H9 (cell line): ENCODE data around the gene CDC123. TPM values are rescaled to one million over a fixed set of nuclear protein-coding genes. Genes with fewer than 3 reads are reported as not detected.

Experiments
- DNase-seq: peaks from one replicate; pipeline ENCODE4 v3.0.0-alpha.2; 2017
- H2AFZ ChIP-seq: one replicate; pipeline ENCODE4 v1.6.1; 2013; ENCODE audit warnings: mild to moderate bottlenecking, low read length, control low read depth, moderate library complexity
- H2AK5ac ChIP-seq: 2 replicates; pipeline ENCODE4 v1.6.1; 2013; ENCODE audit warnings: low read length, control low read depth, mixed read lengths; ENCODE audit not compliant: insufficient read length
- H2BK120ac ChIP-seq: one replicate; pipeline ENCODE4 v1.6.1; 2013; ENCODE audit warnings: low read depth, mild to moderate bottlenecking, low read length, control low read depth, inconsistent platforms; ENCODE audit not compliant: poor library complexity, severe bottlenecking
- H2BK12ac ChIP-seq: 2 replicates; pipeline ENCODE4 v1.6.1; 2013; ENCODE audit warnings: low read length, control low read depth, mixed read lengths, low read depth; ENCODE audit not compliant: insufficient read length
- H2BK15ac ChIP-seq: 2 replicates; pipeline ENCODE4 v1.6.1; 2013; ENCODE audit warnings: low read depth, low read length, control low read depth
- H2BK20ac ChIP-seq: one replicate; pipeline ENCODE4 v1.6.1; 2013; ENCODE audit warnings: low read depth, mild to moderate bottlenecking, low read length, control low read depth, inconsistent platforms; ENCODE audit not compliant: poor library complexity, severe bottlenecking
- H2BK5ac ChIP-seq: 2 replicates; pipeline ENCODE4 v1.6.1; 2013; ENCODE audit warnings: low read length, control low read depth, mixed read lengths; ENCODE audit not compliant: insufficient read length
- H3K14ac ChIP-seq: 2 replicates; pipeline ENCODE4 v1.6.1; 2013; ENCODE audit warnings: low read length, control low read depth; ENCODE audit not compliant: insufficient read depth
- H3K18ac ChIP-seq: 2 replicates; pipeline ENCODE4 v1.6.1; 2013; ENCODE audit warnings: low read depth, mild to moderate bottlenecking, mixed read lengths, low read length, control low read depth; ENCODE audit not compliant: insufficient read length
- H3K23ac ChIP-seq: 2 replicates; pipeline ENCODE4 v1.6.1; 2013; ENCODE audit warnings: low read length, control low read depth, mixed read lengths, low read depth; ENCODE audit not compliant: insufficient read length
- H3K23me2 ChIP-seq: 2 replicates; pipeline ENCODE4 v1.6.1; 2013; ENCODE audit warnings: low read depth, mild to moderate bottlenecking, mixed read lengths, low read length, control low read depth; ENCODE audit not compliant: insufficient read length, poor library complexity, severe bottlenecking
- H3K27ac ChIP-seq: 2 replicates; pipeline ENCODE4 v1.5.1; 2013; ENCODE audit warnings: low read length, control low read depth, mixed read lengths, low read depth; ENCODE audit not compliant: insufficient read length
- H3K27me3 ChIP-seq: 2 replicates; pipeline ENCODE4 v1.6.1; 2013; ENCODE audit warnings: low read length, control low read depth, inconsistent platforms; ENCODE audit not compliant: insufficient read depth
- H3K4ac ChIP-seq: 2 replicates; pipeline ENCODE4 v1.6.1; 2013; ENCODE audit warnings: low read depth, mild to moderate bottlenecking, control low read depth, inconsistent platforms, low read length, moderate library complexity
- H3K4me1 ChIP-seq: 2 replicates; pipeline ENCODE4 v1.6.1; 2013; ENCODE audit warnings: low read length, control low read depth, inconsistent platforms; ENCODE audit not compliant: insufficient read depth
- H3K4me2 ChIP-seq: 2 replicates; pipeline ENCODE4 v1.6.1; 2013; ENCODE audit warnings: low read length, control low read depth, mixed read lengths; ENCODE audit not compliant: insufficient read length, insufficient read depth
- H3K56ac ChIP-seq: 2 replicates; pipeline ENCODE4 v1.6.1; 2013; ENCODE audit warnings: low read depth, mild to moderate bottlenecking, mixed read lengths, low read length, control low read depth; ENCODE audit not compliant: insufficient read length
- H3K79me1 ChIP-seq: 2 replicates; pipeline ENCODE4 v1.6.1; 2013; ENCODE audit warnings: low read depth, mild to moderate bottlenecking, moderate library complexity, low read length, control low read depth, inconsistent platforms; ENCODE audit not compliant: insufficient read depth, poor library complexity, severe bottlenecking
- H3K79me2 ChIP-seq: 2 replicates; pipeline ENCODE4 v1.6.1; 2013; ENCODE audit warnings: low read length, control low read depth, inconsistent platforms; ENCODE audit not compliant: insufficient read depth
- H3K9ac ChIP-seq: 2 replicates; pipeline ENCODE4 v1.6.1; 2013; ENCODE audit warnings: low read length, control low read depth, mixed read lengths; ENCODE audit not compliant: insufficient read length; ENCODE audit errors: extremely low read depth
- H3K9me3 ChIP-seq: one replicate; pipeline ENCODE4 v1.6.1; 2013; ENCODE audit warnings: low read depth, low read length, inconsistent platforms; ENCODE audit not compliant: control insufficient read depth
- H3T11ph ChIP-seq: one replicate; pipeline ENCODE4 v1.6.1; 2013; ENCODE audit warnings: mild to moderate bottlenecking, low read length, control low read depth, inconsistent platforms
- H4K20me1 ChIP-seq: one replicate; pipeline ENCODE4 v1.6.1; 2013; ENCODE audit not compliant: control insufficient read depth, insufficient read length, insufficient read depth
- H4K5ac ChIP-seq: 2 replicates; pipeline ENCODE4 v1.6.1; 2013; ENCODE audit warnings: low read depth, mild to moderate bottlenecking, mixed read lengths, low read length, control low read depth; ENCODE audit not compliant: insufficient read length
- H4K8ac ChIP-seq: replicated peaks from 2 replicates; pipeline ENCODE4 v1.6.1; 2013; ENCODE audit warnings: low read length, control low read depth, mixed read lengths, low read depth; ENCODE audit not compliant: insufficient read length
- H4K91ac ChIP-seq: 2 replicates; pipeline ENCODE4 v1.6.1; 2013; ENCODE audit warnings: low read depth, mild to moderate bottlenecking, moderate library complexity, mixed read lengths, low read length, control low read depth; ENCODE audit not compliant: insufficient read length
- H3K27ac Mint-ChIP-seq, 3 experiments: 2 replicates in 2 of 3; 3 replicates in 1 of 3; pipeline ENCODE4 v1.8.0; 2020 to 2021; ENCODE audit warnings: mixed read lengths in 3 of 3, mild to moderate bottlenecking in 1 of 3, moderate library complexity in 1 of 3
- H3K27me3 Mint-ChIP-seq: 2 replicates; pipeline ENCODE4 v1.8.0; 2021; ENCODE audit warnings: low read depth, mild to moderate bottlenecking, moderate library complexity, mixed read lengths
- H3K36me3 Mint-ChIP-seq, 3 experiments: 2 replicates in 2 of 3; 3 replicates in 1 of 3; pipeline ENCODE4 v1.8.0; 2020 to 2021; ENCODE audit warnings: low read depth in 3 of 3, mixed read lengths in 3 of 3; ENCODE audit not compliant: insufficient read depth in 1 of 3
- H3K4me1 Mint-ChIP-seq, 2 experiments: 2 replicates each; pipeline ENCODE4 v1.8.0; 2020; ENCODE audit warnings: mixed read lengths in 2 of 2
- H3K4me3 Mint-ChIP-seq, 2 experiments: 2 replicates in 1 of 2; 3 replicates in 1 of 2; pipeline ENCODE4 v1.8.0; 2020 to 2021; ENCODE audit warnings: mild to moderate bottlenecking in 2 of 2, mixed read lengths in 2 of 2, moderate library complexity in 1 of 2
- H3K9me3 Mint-ChIP-seq, 2 experiments: 2 replicates in 1 of 2; 3 replicates in 1 of 2; pipeline ENCODE4 v1.8.0; 2020; ENCODE audit warnings: mild to moderate bottlenecking in 2 of 2, mixed read lengths in 2 of 2, moderate library complexity in 1 of 2
- CTCF ChIP-seq: fragments of 200-600 bp; sonication (generic); conservative IDR thresholded peaks from 3 replicates; pipeline ENCODE4 v1.8.0; 2021; ENCODE audit warnings: antibody characterized with exemption, mild to moderate bottlenecking
- WGBS: extraction: QIAGEN DNeasy Blood & Tissue Kit; methylation state at CpG from one replicate; pipeline ENCODE4 v1.1.7; 2013; ENCODE audit warnings: missing lambda C conversion rate, low lambda C conversion rate, mixed read lengths; ENCODE audit not compliant: insufficient read length; ENCODE audit errors: extremely low coverage; 5-methylcytosine and 5-hydroxymethylcytosine counted together
- total RNA-seq: library from RNA; stranded (reverse); gene quantifications from 2 replicates; pipeline ENCODE4 v1.2.1, GENCODE V29; 2021

The CDC123 gene
- total RNA-seq, 1 experiment from 2014 or later: 159 TPM

- no peak overlapping the region for H2BK5ac ChIP-seq
- H3K9ac ChIP-seq: no peak overlapping the region
- no peaks in the 10 kb centered on the region for H3K23me2 ChIP-seq
- H2BK15ac ChIP-seq: no peak overlapping the region
- no peak overlapping the region for H3K56ac ChIP-seq
- no peak overlapping the region for H3T11ph ChIP-seq
- no peak overlapping the region for H2BK12ac ChIP-seq
- H2AK5ac ChIP-seq: no peak overlapping the region
- H2AFZ ChIP-seq: no peak overlapping the region
- H3K79me2 ChIP-seq: no peaks in the 10 kb centered on the region
- Mint-ChIP-seq H3K4me3 (no peak overlapping the region), H3K9me3 (no peaks in the 10 kb centered on the region), H3K27ac (no peak overlapping the region; a peak in 1 of 7 replicates), H3K27me3 (no peaks in the 10 kb centered on the region), H3K36me3 (peaks cover 11 to 78% (median 49%) of the 10 kb centered on the region in 3 experiments; a peak in 6 of 7 replicates), H3K4me1 (peaks cover 0 to 3% of the 10 kb centered on the region in 2 experiments; a peak in 2 of 4 replicates)
- H3K14ac ChIP-seq: no peak overlapping the region
- no peaks in the 10 kb centered on the region for H4K20me1 ChIP-seq
- TF ChIP-seq CTCF: no peak
- no peak overlapping the region for H3K4ac ChIP-seq
- no peak overlapping the region for H4K91ac ChIP-seq
- no peak overlapping the region for H2BK120ac ChIP-seq
- H3K23ac ChIP-seq: no peak overlapping the region
- no peak overlapping the region for H4K8ac ChIP-seq
- H3K4me1 ChIP-seq: no peaks in the 10 kb centered on the region
- H3K79me1 ChIP-seq: no peaks in the 10 kb centered on the region
- no peak overlapping the region for H3K27ac ChIP-seq
- WGBS: no CpG with 5 or more reads among the region's 6 CpGs
- no peak for DNase-seq
- H4K5ac ChIP-seq: no peak overlapping the region
- no peaks in the 10 kb centered on the region for H3K27me3 ChIP-seq
- H3K18ac ChIP-seq: no peak overlapping the region
- no peak overlapping the region for H3K4me2 ChIP-seq
- no peaks in the 10 kb centered on the region for H3K9me3 ChIP-seq
- H2BK20ac ChIP-seq: no peak overlapping the region
Observed at GRCh38 chr10:12162927-12163326, 33.1 kb upstream of the CDC123 start.
